Gastrocnemius medialis (tissue), 4 donors: Measurements from ENCODE around the gene CCL4.

Source experiments
- POLR2A ChIP-seq, 2 donors: fragments of 450-650 bp; IDR thresholded peaks; one replicate each; pipeline ENCODE4 v1.6.1; 2017; ENCODE audit warnings: antibody characterized with exemption in 2 of 2, mild to moderate bottlenecking in 2 of 2, moderate library complexity in 2 of 2
- TF ChIP-seq, protein P1 (sequence below), 5 experiments: fragments of 450-650 bp in 3 of 5; fragments of 200-600 bp in 2 of 5; sonication (generic) in 2 of 5; IDR thresholded peaks in 4 of 5; conservative IDR thresholded peaks in 1 of 5; 1 replicate in 4 of 5; 2 replicates in 1 of 5; pipeline ENCODE4 v1.5.1; 2016 to 2019; ENCODE audit warnings: antibody characterized with exemption in 5 of 5, mild to moderate bottlenecking in 3 of 5, moderate library complexity in 3 of 5

DNA sequence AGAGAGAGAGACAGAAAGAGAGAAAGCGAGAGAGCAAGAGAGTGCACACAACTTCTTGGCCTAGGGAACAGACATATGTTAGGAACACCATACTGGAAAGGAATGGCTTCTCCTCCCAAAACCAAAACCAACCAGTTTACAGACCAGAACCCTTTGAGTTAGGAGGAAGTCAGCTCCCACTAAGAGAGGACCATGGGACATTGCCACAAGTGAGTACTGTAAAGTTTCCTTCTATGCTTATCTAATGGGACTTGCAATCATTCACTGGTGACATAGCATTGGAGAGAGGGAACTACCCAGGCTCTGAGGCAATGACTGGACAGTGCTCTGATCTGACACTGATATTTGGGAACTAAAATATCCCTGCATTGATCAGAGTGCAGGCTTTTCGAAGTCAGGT, 40.4 kb downstream of the CCL4 start:
- TF ChIP-seq POLR2A (IDR thresholded peaks at IDR 0.05): no peak
- TF ChIP-seq, protein P1, sequence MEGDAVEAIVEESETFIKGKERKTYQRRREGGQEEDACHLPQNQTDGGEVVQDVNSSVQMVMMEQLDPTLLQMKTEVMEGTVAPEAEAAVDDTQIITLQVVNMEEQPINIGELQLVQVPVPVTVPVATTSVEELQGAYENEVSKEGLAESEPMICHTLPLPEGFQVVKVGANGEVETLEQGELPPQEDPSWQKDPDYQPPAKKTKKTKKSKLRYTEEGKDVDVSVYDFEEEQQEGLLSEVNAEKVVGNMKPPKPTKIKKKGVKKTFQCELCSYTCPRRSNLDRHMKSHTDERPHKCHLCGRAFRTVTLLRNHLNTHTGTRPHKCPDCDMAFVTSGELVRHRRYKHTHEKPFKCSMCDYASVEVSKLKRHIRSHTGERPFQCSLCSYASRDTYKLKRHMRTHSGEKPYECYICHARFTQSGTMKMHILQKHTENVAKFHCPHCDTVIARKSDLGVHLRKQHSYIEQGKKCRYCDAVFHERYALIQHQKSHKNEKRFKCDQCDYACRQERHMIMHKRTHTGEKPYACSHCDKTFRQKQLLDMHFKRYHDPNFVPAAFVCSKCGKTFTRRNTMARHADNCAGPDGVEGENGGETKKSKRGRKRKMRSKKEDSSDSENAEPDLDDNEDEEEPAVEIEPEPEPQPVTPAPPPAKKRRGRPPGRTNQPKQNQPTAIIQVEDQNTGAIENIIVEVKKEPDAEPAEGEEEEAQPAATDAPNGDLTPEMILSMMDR (IDR thresholded peaks at IDR 0.05 in 4 of 5, conservative IDR thresholded peaks at IDR 0.05 in 1 of 5): no peak
